GM19452 (cell line): ENCODE data around the gene FOSL2.

Experiments used
- ATAC-seq: cut with Tn5 transposase; IDR thresholded peaks from one replicate; pipeline ENCODE4 v1.9.1; 2021; ENCODE audit not compliant: unreplicated experiment

Gene FOSL2

DNA sequence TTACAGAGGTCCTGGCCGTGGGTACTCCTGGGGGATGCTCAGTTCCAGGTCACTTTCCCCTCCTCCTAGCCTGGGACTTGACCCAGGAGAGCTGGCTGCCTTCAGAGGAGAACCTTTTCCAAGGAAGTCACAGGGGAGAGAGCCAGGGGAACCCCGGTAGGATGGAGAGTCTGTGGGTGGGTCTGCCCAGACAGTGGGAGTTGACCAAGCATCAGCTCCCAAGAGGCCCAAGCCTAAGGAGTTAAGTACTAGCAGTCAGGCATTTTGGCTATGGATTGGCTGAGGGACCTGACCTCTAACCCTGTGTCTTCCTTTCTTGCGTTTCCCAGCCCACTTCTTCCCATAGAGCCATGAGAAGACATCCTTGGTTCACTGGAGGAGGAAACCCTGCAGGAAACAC lies 54.4 kb downstream of the FOSL2 start:
- ATAC-seq, result no peak

DNA sequence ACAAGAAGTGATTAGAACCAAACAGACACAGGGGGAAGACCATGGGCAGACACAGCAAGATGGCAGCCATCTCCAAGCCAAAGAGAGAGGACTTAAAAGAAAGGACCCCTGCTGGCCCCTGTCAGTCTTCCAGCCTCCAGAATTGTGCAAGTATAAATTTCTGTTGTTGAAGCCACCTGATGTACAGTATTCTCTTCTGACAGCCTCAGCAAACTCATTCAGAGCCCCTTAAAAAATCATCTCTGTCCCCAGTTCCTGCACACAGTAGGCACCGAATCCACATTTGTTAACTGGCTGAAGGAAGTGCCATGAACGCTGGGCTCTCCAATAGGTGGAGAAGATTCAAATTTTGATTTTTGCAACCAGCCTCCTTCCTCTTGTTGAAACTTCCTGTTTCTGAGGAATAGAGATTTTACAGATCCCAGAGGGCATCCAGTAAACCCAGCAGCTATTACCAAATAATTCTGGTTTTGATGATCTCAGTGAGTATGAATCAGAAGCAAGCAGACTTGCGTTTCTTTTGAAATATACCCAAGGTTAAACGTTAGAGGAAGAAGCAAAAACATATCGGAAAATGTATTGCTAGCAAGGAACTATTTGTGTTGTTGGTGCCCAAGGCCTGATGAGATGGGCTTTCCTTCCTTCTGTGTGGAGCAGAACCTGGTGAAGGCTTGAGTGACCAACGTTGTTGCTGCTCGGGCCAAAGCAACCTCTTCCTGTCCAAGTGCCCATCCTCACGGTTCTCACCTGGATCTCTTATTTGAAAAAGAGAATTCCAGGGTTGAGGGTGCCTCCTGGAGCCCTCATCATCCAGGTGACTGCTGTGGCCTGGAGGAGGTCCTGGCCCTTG lies 55.5 kb downstream of the FOSL2 start:
- ATAC-seq, result no peak

DNA sequence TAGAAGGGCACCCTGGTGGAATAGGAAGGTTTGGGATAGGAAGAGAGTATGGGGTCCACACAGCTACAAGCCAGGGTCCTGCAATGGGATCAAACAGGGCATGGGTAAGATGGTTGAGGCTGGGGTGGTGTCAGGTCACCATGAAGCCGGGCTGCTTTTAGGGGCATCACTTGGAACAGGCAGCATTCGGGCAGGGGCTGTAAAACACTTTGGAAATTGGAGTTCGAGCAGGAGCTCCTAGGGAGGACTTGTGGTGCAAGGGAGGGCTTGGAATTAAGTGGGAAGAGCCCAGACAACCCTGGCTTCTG lies 56.1 kb downstream of the FOSL2 start:
- no peak for ATAC-seq

DNA sequence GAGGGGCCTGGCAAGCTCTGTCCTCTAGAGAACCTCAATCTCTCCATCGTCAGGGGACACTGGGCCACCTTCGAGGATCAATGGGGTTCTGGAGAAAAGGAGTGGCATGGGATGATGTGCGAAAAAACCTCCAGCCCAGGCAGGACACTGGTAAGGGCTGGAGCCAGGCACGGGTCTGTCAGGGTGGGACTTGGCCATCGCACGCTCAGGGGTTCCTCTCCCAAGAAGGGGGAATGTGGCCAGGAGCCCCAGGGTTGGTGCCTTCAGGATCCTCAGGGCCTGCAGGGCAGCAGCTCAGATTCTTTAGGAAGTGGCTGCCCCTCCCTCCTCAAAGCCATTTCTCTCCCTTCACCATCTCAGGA lies 56.4 kb downstream of the FOSL2 start:
- ATAC-seq, result no peak

DNA sequence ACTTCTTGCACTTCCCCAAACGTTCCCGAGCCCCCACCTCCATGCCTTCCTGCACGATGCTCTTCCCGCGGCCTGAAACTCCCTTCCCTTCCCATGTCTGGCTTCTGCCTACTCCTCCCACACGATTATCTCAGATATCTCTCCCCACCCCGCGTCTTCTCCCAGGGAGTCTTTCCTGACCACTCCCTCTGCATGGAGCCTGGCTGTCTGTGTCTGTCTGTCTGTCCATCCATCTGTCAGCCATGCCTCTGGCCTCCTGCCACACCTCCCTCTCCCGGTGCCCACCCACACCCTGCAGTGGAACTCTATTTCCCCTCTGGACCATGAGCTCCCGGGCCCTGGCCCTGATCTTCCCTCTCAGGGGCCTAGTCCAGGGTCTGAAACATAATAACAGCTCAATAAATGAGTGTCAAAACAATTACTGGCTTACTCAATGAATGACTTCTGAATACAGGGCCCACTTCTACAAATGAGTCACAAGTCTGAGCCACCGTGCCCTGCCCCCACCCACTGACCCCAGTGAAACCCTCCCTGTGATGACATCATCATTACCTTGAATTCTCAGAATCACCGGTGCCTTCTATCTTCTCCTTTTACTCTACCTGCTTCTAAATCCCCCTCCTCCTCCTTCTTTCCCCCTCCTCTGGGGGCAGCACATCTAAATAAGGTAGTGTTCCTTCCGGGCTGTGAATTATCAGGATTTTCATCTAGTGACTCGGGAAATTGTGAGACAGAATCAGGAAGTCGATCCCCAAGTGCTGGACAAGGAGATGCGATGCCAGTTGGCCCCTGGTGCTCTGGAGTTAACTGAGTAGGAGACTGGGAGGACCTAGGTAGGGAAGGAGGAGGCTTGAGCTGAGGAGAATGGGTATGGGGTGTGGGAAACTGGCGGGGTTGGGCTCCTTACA lies 57.1 kb downstream of the FOSL2 start:
- no peak for ATAC-seq

DNA sequence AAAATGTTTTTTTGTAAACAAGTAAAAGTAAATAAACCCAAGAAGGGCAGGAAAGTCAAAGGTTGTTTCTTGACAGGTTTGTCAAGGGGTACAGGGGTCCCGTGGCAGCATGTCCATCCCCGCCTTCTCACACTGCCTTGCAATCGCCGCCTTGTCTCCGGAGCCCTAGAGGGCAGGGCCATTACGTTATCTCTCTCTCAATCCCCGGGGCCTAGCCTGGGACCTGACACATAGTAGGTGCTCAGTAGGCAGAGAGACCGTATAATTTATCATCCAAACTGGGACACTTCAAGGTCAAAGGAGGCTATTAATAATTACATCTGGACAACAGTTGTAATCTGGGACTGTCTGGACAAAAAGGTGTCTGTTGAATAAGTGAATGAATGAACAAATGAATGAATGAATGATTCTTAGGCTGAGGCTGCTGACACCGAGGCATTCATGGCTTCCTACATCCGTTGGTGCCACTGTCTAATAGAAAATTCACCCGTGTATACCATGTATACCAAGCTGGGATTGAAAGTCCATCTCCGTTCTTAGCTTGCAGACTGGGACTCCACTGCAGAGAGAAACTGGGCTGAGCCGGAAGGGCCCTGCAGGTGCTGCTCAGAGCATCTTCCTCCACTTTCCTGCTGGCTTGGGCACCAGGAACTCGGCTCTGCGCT lies 58.4 kb downstream of the FOSL2 start:
- ATAC-seq, result no peak

DNA sequence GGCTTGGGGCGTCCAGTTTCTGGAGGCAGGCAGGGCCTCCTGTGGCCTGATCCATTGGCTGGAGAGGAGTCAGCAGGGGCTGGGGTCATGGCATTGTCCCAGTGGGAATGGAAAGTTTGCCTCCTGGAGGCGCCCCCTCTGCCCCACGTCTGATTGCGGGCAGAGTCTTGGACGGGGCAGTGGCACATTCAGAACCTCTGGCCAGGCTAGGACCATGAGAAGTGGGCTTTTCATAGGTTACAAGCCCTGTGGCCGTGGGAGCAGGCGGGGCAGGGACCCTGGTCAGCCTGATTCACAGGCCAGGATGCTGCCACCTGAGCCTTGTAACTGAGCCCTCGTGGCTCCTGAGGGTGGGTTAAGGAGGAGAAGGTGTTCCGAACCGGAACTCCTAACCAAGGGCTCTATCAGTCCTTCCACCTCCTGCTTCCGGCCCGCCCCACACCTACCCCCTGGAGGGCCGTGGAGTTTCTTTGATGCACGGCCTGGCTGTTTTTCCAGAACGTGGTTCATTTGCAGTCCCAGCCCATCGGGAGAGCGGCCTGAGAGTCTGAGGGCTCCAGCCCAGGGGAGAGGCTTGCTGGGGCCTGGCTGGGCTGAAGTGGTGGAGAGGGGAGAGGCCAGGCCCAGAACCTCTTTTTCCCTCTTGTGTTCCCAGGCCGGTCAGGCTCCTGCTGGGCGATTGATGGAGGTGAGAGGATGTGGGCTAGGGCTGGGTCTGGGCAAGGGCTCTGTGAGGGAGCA lies 59.3 kb downstream of the FOSL2 start:
- no peak for ATAC-seq

DNA sequence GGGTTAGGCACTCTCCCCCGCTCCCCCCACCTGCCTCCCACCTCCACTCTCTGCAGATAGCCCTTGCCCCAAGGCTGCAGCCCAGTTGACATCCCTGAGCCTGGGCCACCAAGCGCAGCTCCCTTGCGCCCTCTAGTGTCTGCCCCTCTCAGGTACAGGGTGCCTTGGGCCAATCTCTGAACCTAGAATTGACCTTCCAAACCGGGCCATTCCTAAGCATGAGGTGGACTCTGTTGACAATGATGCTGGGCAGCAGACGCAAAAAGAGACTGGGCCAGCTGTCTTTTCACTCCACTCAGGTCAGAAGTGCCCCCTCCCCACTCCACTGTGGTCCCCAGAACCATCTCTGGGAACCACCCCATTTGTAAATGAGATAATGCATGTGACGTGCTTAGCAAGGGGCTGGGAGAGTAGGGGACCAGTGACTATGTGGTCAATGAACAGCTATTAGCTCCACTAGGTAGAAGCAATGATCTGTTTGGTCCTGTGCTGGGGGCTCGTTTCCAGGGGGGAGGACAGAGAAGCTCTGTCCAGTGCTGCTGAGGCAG lies 60.0 kb downstream of the FOSL2 start:
- ATAC-seq, result no peak

DNA sequence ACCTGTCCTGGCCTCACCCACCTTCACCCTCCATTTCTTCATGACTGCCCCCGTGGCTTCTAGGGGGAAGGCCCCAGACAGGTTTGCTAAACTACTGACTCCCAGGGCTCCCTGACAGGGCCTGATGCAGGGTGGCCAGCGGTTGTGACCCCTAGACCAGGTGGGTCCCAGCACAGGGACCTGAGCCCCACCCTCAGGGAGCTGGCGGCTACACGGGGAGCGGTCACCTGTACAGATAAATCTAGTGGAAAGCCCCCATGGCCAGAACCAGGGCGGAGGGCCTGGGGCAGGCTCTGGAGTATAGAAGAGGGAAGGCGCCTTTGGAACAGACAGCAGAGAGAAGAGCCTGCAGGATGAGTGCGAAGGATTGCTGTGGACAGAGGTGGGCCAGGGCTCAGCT lies 60.7 kb downstream of the FOSL2 start:
- ATAC-seq, result no peak

DNA sequence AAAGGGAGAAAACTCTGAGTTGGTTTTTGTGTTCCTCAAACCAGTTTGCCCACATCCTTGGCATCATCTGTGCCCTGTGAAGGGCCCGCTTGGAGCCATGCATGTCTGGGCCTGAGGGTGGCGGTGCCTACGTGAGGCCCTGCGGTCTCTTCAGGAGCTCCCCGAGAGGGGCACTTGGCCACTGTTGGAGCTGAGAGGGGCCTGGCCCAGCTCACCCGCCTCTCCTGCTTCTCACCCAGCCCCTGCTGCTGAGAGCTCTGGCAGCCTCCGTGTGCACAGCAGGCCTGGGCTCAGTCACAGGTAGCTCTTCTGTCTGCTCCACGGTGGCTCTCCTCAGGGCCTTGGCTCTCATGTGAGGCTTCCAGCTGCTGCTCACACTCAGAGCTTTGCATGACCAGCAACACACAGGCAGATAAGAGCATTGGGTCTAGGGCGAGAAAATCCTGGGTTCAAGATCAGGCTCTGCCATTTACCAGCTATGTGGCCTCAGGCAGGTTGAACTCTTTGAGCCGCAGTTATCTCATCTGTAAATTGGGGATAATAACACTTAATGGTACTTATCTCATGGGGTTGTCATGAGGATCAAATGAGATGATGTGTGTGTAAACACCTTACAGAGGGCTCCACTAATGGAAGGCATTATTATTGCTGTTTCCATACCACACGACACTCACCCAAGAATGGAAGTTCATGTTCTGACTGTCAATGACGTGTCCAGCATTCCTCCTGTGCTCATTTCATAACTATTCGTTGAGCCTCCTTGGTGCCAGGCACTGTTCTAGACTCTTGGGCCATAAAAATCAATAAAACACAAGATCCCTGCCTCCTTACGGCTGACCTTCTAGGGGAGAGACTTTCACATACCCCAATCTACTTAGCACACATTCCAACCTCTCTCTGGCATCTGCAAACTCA lies 61.6 kb downstream of the FOSL2 start:
- no peak for ATAC-seq

DNA sequence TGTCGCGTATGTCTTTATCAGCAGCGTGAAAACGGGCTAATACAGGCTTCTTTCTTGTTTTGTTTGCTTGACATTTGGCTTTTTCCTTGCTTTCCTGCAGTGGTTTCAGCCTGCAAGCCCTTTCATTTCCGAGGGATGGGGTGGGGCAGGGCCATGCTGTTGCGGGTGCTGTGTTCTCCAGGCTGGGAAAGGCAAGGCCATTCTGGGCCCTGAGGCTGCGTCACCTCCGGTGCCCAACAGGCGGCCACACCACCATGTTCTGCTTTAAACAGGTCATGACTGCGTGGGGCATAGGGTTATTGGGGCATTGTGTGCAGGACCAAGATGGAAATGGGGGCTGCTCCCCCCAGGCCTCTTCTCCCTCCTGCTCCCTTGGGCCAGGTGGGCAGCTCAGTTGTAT lies 64.6 kb downstream of the FOSL2 start:
- ATAC-seq, result no peak

DNA sequence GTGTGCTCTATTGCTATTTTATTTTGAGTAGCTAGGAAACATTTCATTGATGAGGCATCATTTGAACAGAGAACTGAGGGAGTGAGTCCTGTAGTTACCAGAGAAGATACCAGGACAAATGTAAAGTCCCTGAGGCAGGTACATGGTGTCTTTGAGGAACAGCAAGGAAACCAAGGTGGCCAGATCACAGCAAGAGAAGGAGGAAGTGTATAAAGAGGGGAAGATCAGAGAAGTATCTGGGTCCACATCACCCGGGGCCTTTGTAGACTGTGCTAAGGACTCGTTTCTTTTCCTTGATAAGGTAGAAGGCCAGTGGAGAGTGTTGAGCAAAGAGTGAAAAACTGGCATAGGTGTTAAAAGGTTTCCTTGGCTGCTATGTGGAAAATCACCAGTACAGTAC lies 68.4 kb downstream of the FOSL2 start:
- no peak for ATAC-seq

DNA sequence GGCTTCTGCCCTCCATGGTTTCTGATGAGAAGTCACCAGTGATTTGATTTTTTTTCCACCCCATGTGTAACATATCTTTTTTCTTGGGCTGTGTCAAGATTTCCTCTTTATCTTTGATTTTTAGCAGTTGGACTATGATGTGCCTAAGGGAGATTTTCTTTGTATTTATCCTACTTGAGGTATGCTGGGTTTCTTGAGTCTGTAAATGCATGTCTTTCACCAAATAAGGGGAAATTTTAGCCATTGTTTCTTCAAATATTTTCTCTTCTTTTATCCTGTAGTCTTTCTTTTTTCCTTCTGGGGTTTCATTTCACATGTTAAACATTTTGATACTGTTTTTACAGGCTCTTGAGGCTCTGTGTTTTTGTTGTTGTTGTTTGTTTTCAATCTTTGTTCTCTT lies 69.5 kb downstream of the FOSL2 start:
- no peak for ATAC-seq

DNA sequence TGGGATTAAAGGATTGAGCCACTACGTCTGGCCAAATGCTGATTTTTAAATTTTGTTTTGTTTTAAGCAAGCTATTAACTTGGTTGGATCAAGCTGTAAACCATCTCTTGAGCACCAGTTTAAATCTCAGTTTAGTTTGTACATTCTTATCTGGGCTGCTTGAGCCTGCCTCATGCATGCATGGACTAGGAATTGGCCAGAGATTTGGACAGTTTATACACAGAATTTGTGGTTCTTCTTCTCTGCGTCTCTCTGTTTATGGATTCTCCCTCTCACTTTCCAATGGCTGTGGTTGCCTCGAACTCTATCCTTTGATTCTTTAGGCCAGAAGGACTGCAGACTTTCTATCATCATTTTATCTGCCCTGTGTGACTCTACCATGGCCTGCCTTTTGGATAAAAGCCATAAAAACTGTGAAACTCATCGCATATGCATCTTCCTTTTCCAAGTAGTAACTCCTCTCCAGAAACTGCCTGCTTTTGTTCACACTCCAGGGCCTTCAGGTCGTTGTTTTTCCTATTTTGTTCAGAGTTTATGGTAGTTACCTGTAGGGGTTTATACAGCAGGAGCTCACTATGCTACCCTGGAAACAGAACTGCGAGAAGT lies 70.7 kb downstream of the FOSL2 start:
- ATAC-seq, result no peak

DNA sequence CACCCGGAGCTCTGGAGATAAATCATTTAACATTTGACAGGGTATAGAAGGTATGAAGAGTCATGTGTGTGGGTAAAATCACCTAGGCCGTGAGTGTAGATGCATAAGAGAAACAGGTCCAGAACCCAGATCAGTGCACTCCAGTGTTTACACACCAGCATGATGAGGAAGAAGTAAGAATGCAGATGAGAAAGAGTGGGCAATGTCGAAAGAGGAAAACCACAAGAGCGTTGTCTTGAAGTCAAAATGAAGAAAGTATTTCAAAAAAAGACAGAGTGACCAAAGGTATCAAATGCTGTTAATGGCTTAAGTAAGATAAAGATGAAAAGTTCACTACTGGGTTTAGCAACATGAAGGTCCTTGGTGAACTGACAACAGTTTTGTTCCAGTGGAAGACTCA lies 71.2 kb downstream of the FOSL2 start:
- no peak for ATAC-seq

DNA sequence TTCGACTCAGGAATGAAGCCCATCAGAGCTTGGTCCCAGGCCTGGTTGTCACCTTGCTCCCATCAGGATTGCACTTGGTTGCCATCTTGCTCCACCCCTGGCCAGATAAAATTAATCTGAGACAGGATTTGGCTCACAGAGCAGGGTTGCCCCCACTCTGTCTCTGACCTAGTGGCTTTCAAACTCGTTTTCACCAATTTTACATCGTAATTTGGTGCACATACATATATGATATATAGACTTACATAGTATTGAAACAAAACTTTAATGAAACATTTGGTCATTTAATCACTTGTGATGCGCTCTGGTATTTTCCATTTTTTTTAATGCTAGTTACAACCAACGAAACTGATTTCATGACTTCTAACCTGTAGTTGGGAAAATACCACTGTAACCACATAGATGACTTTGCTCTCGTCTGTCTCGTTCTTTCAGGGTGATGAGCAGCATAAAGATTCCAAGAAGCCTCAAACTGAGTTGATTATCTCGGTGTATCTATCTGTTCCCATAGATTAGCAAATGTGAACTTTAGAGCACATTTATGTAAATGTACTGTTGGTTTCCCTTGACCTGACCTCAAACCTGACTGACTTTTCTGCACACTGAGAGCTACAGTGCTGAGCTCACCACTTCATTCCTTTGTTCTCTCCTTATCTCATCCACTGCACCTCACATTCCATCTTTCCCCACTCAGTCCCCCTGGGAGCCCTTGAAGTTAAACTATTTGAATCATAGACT lies 72.7 kb downstream of the FOSL2 start:
- ATAC-seq, result no peak
